A204.1 (cell line): ENCODE measurements around the gene CSMD2.

ENCODE experiments used
- FAIRE-seq: peaks from 2 replicates; lab custom pipeline; 2012; peaks lifted over from hg19 to GRCh38; lab: Jason Lieb, UNC

The CSMD2 gene

GRCh38 chr1:33601751-33602150, 563.3 kb downstream of the CSMD2 start:
- FAIRE-seq, result no peak

- no peak for FAIRE-seq
Observed at GRCh38 chr1:33599516-33600115, 565.4 kb downstream of the CSMD2 start.

GRCh38 chr1:33588726-33589125, 576.3 kb downstream of the CSMD2 start:
- no peak for FAIRE-seq

GRCh38 chr1:33586795-33587194, 578.2 kb downstream of the CSMD2 start:
- FAIRE-seq, result no peak

DNA sequence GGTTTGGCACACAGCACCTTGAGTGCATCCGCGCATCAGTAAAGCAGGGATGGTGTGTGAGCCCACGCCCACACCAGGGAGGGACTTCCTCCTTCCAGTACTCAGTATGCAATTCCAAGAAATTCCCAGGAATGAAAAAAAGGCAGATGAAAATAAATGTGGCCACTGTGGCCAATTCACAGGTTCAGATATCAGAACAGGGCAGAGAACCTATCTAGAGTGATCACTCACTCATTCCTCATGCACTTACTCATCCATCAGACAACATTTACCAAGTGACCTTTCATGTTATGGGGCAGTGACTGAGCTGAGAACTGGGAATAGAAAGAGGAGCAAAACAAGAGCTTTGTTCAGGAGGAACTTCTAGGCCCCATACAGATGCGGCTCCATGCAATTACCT, 578.9 kb downstream of the CSMD2 start:
- FAIRE-seq, result no peak

- FAIRE-seq, result no peak
Observed at GRCh38 chr1:33583567-33583966, 581.5 kb downstream of the CSMD2 start.

DNA sequence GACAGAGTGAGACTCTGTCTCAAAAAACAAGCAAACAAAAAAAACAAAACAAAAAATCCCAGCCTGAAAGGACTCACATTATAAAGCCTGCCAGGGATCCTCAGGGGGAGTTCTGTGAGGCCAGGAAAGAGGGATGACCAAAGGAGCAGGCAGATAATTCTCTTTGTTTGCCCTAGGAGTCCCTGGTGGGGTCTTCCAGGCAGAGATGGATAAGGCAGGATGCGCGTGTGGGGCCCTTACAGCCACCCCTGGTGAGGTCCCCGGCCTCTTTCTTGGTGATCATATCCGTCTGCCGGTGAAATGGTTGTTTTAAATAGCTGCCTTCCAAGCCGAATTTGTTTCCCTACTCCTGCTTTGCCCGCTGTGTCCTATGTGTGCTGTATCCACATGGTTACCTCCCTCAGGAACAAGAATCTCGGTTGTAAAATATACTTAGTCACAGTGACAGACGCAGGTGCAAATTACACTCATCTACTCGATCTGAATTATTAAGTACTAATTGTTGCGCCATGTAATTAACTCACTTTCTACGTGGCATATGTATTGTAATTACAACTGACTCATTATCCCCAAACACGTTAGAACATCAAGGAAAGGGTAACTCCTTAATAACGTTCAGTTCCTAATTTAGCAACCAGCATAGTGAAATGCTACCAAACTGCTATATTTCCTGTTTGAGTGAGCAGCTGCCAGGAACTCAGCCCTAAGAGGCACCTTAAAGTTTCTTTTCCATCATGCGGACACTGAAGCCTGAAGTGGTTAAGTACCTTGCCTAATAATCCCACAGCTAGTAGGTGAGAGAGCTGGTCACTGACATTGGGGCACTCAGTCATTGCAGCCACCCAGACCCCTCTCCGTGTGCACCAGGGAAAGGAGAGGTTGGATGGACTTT, 586.2 kb downstream of the CSMD2 start:
- no peak for FAIRE-seq

GRCh38 chr1:33577663-33578062, 587.4 kb downstream of the CSMD2 start:
- no peak for FAIRE-seq

DNA sequence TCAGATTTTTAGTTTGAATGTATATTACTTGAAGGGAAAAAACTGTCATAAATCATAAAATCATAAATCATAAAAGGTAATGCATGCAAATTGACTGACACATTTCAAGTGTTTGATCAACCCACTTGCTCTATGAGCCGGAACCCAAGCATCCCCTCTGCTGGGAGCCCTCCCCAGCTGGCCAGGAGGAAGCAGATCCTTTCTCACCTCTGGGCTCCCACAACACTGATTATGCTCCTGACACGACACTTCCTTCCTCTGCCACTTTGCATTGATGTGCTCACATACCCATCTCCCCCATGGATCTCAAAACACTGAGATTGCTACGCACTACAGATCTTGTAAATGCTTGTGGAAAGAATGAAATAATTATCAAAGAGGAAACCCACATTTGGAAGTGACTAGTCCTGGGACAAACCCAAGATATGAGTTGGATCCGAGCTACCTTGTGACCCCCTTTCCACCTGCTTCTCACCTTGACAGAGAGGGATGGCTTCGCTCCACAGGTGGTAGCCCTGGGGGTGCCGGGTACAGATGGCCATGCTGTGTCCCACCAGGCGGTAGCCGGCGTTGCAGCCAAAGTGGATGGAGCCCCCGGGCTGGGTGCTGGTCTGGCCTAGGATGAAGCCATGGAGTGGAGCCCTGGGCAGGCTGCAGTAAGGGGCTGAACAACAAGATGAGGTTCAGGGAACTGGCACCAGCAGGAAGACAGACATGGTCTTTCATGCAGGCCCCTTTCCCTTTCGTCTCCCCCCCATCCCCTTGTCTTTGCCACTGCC, 588.0 kb downstream of the CSMD2 start:
- no peak for FAIRE-seq

DNA sequence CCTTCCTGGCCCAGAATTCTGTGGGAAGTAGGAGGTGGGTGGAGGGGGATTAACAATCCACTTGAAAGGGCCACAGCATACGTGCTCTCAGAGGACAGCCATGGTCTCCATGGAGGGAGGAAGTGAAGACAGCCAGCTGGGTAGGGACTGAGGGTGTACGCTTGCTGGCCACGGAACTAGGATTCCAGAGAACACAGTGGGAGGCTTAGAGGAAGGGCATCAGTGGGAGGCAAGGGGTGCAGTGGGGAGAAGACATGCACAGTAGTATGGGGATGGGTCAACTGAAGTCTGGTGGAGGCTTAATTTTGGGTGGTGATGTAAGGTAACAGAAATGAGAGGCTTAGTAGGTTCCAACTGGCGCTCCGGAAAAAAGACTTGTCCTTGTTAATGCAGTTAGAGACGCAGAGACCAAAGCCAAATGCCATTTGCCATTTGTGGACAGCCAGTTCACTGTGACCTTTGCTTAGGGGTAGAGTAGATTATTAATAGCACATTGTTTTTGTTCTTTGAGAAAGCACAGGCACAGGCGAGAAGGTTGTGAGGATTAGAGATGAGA, 589.6 kb downstream of the CSMD2 start:
- FAIRE-seq, result no peak

- FAIRE-seq, result no peak
Observed at GRCh38 chr1:33573661-33574060, 591.4 kb downstream of the CSMD2 start.

GRCh38 chr1:33572387-33572786, 592.6 kb downstream of the CSMD2 start:
- FAIRE-seq, result no peak

GRCh38 chr1:33569331-33569730, 595.7 kb downstream of the CSMD2 start:
- no peak for FAIRE-seq

- FAIRE-seq, result no peak
Observed at GRCh38 chr1:33563699-33564098, 601.3 kb downstream of the CSMD2 start.

- FAIRE-seq, result no peak
Observed at GRCh38 chr1:33562563-33562962, 602.5 kb downstream of the CSMD2 start.

GRCh38 chr1:33561576-33561975, 603.5 kb downstream of the CSMD2 start:
- no peak for FAIRE-seq

DNA sequence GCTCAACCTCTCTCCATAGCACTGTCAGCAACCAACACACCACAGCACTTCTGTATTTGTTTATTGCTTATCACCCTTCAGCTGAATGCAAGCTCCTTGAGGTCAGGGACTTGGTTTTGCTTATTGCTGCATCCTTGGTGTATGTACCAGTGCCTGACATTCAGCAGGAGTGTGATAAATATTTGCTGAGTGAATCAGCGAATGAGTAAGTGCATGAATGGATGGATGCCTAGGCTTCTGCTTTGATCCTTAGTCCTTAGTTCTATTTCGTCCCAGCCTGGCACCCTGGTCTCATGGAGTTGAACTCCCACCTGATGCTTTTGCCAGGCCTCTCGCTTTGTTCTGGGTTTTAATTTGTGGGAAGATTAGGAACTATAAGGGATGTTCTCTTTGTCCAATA, 604.4 kb downstream of the CSMD2 start:
- FAIRE-seq, result no peak

DNA sequence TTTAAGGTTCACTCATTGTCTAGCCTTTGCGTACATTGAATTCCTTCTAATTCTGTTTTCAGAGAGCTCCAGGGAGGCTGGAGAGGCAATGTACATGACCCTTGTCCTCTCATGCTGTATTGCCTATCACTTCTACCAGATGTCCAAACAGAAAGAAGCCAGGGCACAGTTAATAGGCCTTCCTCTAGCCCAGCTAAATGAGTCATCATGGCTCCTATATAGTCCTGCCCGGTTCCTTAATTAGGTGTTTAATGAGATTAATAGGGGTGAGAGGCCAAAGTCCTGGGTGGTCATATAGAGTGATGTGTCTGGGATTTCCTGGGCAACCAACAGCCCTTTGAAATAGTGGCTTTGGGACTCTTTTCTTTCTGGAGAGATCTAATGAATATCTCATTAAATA, 616.3 kb downstream of the CSMD2 start:
- FAIRE-seq, result no peak

DNA sequence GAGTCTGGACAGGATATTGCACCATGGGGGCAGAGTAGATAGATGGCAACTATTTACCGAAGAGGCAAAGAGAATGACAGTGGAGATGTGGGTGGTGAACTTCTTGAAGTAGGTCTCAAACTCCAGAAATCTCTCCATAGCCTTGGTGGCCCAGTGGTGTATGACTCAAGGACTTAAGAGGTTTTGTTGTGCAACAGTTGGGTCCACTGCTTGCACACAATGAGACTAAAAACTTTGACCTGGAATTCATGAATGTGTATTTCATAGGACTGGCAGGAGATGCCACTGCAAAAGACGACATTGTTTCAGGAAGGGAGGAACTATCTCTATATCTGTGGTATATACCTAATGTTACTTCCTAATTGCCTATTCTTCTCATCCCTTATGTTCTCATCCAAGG, 616.7 kb downstream of the CSMD2 start:
- FAIRE-seq, result no peak

DNA sequence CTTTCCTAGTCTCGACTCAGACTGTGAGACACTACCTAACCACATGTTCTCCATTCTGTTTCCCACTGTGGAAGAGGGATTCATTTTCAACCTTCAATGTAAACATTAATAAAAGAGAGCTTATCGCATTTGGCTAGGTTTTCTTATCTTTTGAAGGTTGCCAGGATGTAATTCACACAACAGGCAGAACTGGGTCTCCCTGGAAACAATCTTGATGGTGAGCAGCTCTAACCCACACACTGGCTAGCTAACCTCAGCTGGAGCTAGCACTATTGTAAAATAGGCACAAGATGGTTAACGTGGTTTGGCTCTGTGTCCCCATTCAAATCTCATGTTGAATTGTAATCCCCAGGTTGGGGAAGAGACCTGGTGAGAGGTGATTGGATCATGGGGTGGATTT, 617.5 kb downstream of the CSMD2 start:
- no peak for FAIRE-seq

DNA sequence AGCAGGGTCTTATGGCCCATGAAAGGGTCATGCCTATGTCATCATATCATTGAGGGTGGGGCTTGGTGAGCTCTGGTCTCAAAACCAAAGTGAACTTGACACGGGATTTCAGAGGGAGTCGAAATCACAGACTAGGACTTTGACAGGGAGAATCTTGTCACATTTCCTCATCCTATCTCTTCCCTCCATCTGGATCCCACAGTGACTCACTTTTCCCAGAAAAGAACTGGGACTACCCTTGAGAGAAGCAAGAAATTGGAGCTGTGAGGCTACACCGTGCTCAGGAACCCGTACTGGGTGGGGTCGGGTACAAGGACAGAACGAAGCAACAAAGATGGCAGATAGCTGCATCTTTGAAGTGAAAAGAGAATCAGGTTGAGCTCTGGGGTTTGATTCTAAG, 623.1 kb downstream of the CSMD2 start:
- FAIRE-seq, result no peak

- FAIRE-seq, result no peak
Observed at GRCh38 chr1:33537885-33538284, 627.1 kb downstream of the CSMD2 start.

DNA sequence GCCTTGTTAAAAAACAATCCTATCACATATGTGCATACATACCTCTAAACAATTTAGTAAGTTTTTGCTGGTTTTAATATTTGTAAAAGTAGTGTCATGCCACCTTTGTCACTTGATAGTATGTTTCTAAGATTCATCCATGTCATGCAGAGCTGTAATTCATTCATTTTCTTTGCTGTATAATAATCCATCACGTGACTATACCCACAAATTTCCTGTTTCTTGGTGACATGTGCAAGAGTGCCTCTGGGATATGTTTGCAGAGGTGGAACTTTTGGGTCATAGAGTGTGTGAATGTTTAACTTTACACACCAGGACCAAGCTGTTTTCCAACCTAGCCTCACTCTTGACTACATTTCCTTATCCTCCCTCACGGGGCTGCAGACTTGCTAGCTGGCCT, 629.7 kb downstream of the CSMD2 start:
- FAIRE-seq, result no peak
